K562 (cell line): ENCODE measurements around the gene CEP43. TPM values are rescaled to one million over a fixed set of nuclear protein-coding genes. Genes with fewer than 3 reads are reported as not detected.
A peak's percentile ranks its signal among the peaks of the same experiment; 100 is the strongest.

ENCODE experiments used
- CHD2 ChIP-seq: IDR thresholded peaks from 2 replicates; pipeline ENCODE4 v1.6.1; 2011; ENCODE audit warnings: low read depth, low read length
- ELF1 ChIP-seq: fragments of 200-800 bp; sonication (Bioruptor generic); IDR thresholded peaks from 2 replicates; pipeline ENCODE4 v1.6.1; 2016; ENCODE audit warnings: missing genetic modification characterization, missing compliant biosample characterization
- EZH2 ChIP-seq: IDR thresholded peaks from 2 replicates; pipeline ENCODE4 v1.6.1; 2012; ENCODE audit warnings: low read depth, mild to moderate bottlenecking, inconsistent platforms, low read length, borderline replicate concordance
- FOXK1 ChIP-seq: sonication (generic); formaldehyde crosslinking; IDR thresholded peaks from 2 replicates; pipeline ENCODE4 v1.8.0; 2022; ENCODE audit warnings: missing genetic modification reagents, mild to moderate bottlenecking, borderline replicate concordance
- HDAC2 ChIP-seq: fragments of 450-650 bp; IDR thresholded peaks from 2 replicates; pipeline ENCODE4 v1.6.1; 2016; ENCODE audit warnings: mild to moderate bottlenecking
- HMG20B ChIP-seq: fragments of 250-450 bp; sonication (Bioruptor Pico); IDR thresholded peaks from 2 replicates; pipeline ENCODE4 v1.5.0; 2021; ENCODE audit warnings: mild to moderate bottlenecking
- ID3 ChIP-seq, 2 experiments: fragments of 250-450 bp in 1 of 2; fragments of 450-650 bp in 1 of 2; sonication (Bioruptor Pico) in 1 of 2; IDR thresholded peaks; 2 replicates each; pipeline versions ENCODE4 v1.6.1 to v1.8.0; 2016 to 2021; ENCODE audit warnings: mild to moderate bottlenecking in 2 of 2, moderate library complexity in 2 of 2, missing compliant biosample characterization in 1 of 2, missing genetic modification characterization in 1 of 2
- KDM5B ChIP-seq: fragments of 200-600 bp; sonication (generic); IDR thresholded peaks from 2 replicates; pipeline ENCODE4 v1.6.1; 2012; ENCODE audit warnings: low read depth, mild to moderate bottlenecking, moderate library complexity, low read length, control low read depth, inconsistent platforms; ENCODE audit not compliant: insufficient replicate concordance
- PRMT5 ChIP-seq: sonication (generic); formaldehyde crosslinking; IDR thresholded peaks from 2 replicates; pipeline ENCODE4 v1.5.0; 2020; ENCODE audit warnings: missing genetic modification reagents
- SMAD1 ChIP-seq: fragments of 150-350 bp; IDR thresholded peaks from 2 replicates; pipeline ENCODE4 v1.6.1; 2014; ENCODE audit warnings: low read length, low read depth; ENCODE audit not compliant: partially characterized antibody
- SNIP1 ChIP-seq: fragments of 450-650 bp; IDR thresholded peaks from 2 replicates; pipeline ENCODE4 v1.7.1; 2017; ENCODE audit warnings: low read depth, mild to moderate bottlenecking
- SRSF3 ChIP-seq: fragments of 200-400 bp; formaldehyde crosslinking; IDR thresholded peaks from 2 replicates; pipeline ENCODE4 v1.6.1; 2016; ENCODE audit warnings: mild to moderate bottlenecking, low read length, moderate library complexity; ENCODE audit not compliant: insufficient read depth
- STAT5B ChIP-seq: fragments of 250-450 bp; sonication (Bioruptor Pico); IDR thresholded peaks from 2 replicates; pipeline ENCODE4 v1.8.0; 2021; ENCODE audit warnings: mild to moderate bottlenecking, inconsistent platforms
- TBP ChIP-seq: optimal IDR thresholded peaks from 2 replicates; pipeline ENCODE3; 2011; ENCODE audit warnings: low read depth, low read length, improper control_type of control experiment
- ZBTB5 ChIP-seq: fragments of 450-650 bp; IDR thresholded peaks from 2 replicates; pipeline ENCODE4 v1.6.1; 2017; ENCODE audit warnings: antibody characterized with exemption
- ZFX ChIP-seq: sonication (generic); formaldehyde crosslinking; IDR thresholded peaks from 2 replicates; pipeline ENCODE4 v1.8.0; 2022; ENCODE audit warnings: mild to moderate bottlenecking, missing genetic modification reagents, moderate library complexity
- ZNF175 ChIP-seq: fragments of 200-800 bp; sonication (Bioruptor generic); IDR thresholded peaks from 2 replicates; pipeline ENCODE4 v1.6.1; 2016; ENCODE audit warnings: low read depth, mild to moderate bottlenecking, missing genetic modification characterization, missing compliant biosample characterization
- ZNF184 ChIP-seq: sonication (generic); formaldehyde crosslinking; IDR thresholded peaks from 2 replicates; pipeline ENCODE4 v1.5.0; 2020; ENCODE audit warnings: missing genetic modification reagents
- ZNF561 ChIP-seq: fragments of 450-650 bp; formaldehyde crosslinking; conservative IDR thresholded peaks from 2 replicates; pipeline ENCODE4 v1.4.0; 2020; ENCODE audit warnings: mild to moderate bottlenecking, moderate library complexity
- ZNF79 ChIP-seq: fragments of 250-450 bp; sonication (Bioruptor Pico); IDR thresholded peaks from 2 replicates; pipeline ENCODE4 v1.4.0; 2020; ENCODE audit warnings: low read depth, mild to moderate bottlenecking, moderate library complexity
- polyA plus RNA-seq, 8 experiments: library from polyadenylated mRNA; depleted of rRNA in 4 of 8; stranded (reverse) in 5 of 8; unstranded in 3 of 8; fragments of >200 nt; fragmentation: Nextera tagmentation in 2 of 8; fragmentation: Illumina TruSeq in 1 of 8; extraction: Ambion mirVana in 2 of 8; extraction: Trizol in 1 of 8; gene quantifications; 2 replicates each; pipeline versions ENCODE4 v1.2.1 to v1.2.3, GENCODE V29; 2011 to 2014; ENCODE audit warnings: inconsistent platforms in 1 of 8, missing spikeins in 1 of 8
- total RNA-seq, 7 experiments: library from RNA; depleted of rRNA in 6 of 7; stranded (reverse); fragments of >200 nt in 6 of 7; fragmentation: Illumina TruSeq in 2 of 7; extraction: Trizol in 2 of 7; gene quantifications; 2 replicates each; pipeline versions ENCODE4 v1.2.1 to v1.2.3, GENCODE V29; 2011 to 2021; ENCODE audit warnings: low replicate concordance in 1 of 7
- TF ChIP-seq, protein P1 (sequence below): conservative IDR thresholded peaks from 2 replicates; pipeline ENCODE4 v1.6.1; 2011; ENCODE audit warnings: low read depth, mild to moderate bottlenecking, low read length; ENCODE audit not compliant: control insufficient read depth
- TF ChIP-seq, protein P2 (sequence below): fragments of 450-650 bp; formaldehyde crosslinking; IDR thresholded peaks from 2 replicates; pipeline ENCODE4 v1.4.0; 2022; ENCODE audit warnings: missing genetic modification characterization
- TF ChIP-seq, protein P3 (sequence below): fragments of 250-450 bp; sonication (Bioruptor Pico); IDR thresholded peaks from 2 replicates; pipeline ENCODE4 v1.8.0; 2021; ENCODE audit warnings: moderate library complexity, mild to moderate bottlenecking, inconsistent platforms

CEP43 gene
- total and polyA plus RNA-seq, 9 of the 15 experiments (the other 6 are each of a cell fraction or from before 2014, with no cell fraction given) = 15.2 to 55.7 (median 47.4) TPM

- TF ChIP-seq ID3 (CRISPR knock-in tag; IDR thresholded peaks at IDR 0.05) (no peak), ID3 (tag; IDR thresholded peaks at IDR 0.05) (peak; percentile 48; the same call in 1 of the 2 replicates), SRSF3 (no peak), ZNF561 (CRISPR knock-in tag) (no peak), SNIP1 (no peak), FOXK1 (CRISPR knock-in tag) (peak; percentile 27; the same call in 1 of the 2 replicates), ZNF175 (CRISPR knock-in tag) (no peak), KDM5B (peak; percentile 91), ZNF184 (no peak), SMAD1 (no peak), STAT5B (no peak), ELF1 (peak; percentile 72), HMG20B (no peak), CHD2 (no peak), ZFX (CRISPR knock-in tag) (peak; percentile 70), HDAC2 (peak; percentile 64; the same call in 1 of the 2 replicates), EZH2 (no peak), ZNF79 (CRISPR knock-in tag) (no peak), TBP (peak; percentile 53), PRMT5 (CRISPR knock-in tag) (no peak), ZBTB5 (no peak)
- TF ChIP-seq, protein P1, sequence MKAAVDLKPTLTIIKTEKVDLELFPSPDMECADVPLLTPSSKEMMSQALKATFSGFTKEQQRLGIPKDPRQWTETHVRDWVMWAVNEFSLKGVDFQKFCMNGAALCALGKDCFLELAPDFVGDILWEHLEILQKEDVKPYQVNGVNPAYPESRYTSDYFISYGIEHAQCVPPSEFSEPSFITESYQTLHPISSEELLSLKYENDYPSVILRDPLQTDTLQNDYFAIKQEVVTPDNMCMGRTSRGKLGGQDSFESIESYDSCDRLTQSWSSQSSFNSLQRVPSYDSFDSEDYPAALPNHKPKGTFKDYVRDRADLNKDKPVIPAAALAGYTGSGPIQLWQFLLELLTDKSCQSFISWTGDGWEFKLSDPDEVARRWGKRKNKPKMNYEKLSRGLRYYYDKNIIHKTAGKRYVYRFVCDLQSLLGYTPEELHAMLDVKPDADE = peak; percentile 60; the same call in 1 of the 2 replicates
- TF ChIP-seq, protein P2, sequence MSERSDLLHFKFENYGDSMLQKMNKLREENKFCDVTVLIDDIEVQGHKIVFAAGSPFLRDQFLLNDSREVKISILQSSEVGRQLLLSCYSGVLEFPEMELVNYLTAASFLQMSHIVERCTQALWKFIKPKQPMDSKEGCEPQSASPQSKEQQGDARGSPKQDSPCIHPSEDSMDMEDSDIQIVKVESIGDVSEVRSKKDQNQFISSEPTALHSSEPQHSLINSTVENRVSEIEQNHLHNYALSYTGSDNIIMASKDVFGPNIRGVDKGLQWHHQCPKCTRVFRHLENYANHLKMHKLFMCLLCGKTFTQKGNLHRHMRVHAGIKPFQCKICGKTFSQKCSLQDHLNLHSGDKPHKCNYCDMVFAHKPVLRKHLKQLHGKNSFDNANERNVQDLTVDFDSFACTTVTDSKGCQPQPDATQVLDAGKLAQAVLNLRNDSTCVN (CRISPR knock-in tag) = no peak
- TF ChIP-seq, protein P3, sequence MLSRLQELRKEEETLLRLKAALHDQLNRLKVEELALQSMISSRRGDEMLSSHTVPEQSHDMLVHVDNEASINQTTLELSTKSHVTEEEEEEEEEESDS (CRISPR knock-in tag) = no peak
Observed at GRCh38 chr6:166998256-166999144, 697 bp upstream of the CEP43 start (continued).
